ENCODE results near the gene MYH7.

Gene MYH7

DNA sequence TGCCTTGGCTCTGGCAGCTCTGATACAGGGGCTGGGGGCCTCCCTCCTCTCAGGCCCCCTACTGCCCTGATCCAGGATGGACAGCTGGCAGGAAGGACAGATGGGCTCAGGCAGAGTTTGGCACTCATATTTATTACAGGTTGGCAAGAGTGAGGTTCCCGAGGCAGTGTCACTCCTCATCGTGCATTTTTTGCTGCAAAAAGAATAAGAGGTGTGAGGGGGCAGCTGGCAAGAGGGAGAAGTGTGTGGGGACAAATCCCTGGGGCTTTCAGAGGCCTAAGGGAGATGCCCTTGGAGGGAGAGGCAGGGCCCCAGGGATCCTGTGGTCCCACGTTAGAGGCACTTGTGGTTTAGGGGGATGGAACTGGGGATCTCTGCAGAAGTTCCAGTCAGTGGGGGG lies 53.6 kb downstream of the MYH7 start:
- H3K9me3 Mint-ChIP-seq, result no peaks in the 10 kb centered on the region
- H3K27ac Mint-ChIP-seq, result peak overlapping the region in 1 of 2 donors; percentile 68
- no peaks in the 10 kb centered on the region for H3K4me1 Mint-ChIP-seq
- DNase-seq (no peak), ATAC-seq (no peak)
- no peak overlapping the region for H3K4me3 Mint-ChIP-seq
- peaks cover 34% of the 10 kb centered on the region for H3K27me3 Mint-ChIP-seq

DNA sequence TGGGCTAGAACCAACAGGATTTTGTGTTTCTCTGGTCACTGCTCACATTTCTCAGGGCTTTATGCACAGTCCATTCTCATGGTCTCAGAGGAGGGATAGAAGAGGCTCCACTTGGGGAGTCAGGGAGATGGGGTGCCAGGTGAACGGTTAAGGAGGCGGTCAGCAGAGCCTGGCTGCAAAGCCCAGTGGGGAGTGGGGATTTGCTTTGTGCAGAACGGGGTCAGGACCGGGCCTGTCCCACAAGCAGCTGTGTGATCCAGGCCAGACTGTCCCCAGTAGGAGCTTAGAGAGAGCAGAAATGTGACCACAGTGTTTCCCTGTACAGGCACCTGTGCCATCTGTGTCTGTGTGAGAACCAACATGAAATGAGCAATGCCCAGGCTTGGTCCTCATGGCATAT lies 54.5 kb downstream of the MYH7 start:
- DNase-seq (no peak), ATAC-seq (no peak)
- Mint-ChIP-seq H3K9me3 (no peaks in the 10 kb centered on the region), H3K27ac (no peak overlapping the region), H3K4me1 (no peaks in the 10 kb centered on the region), H3K27me3 (peaks cover 34% of the 10 kb centered on the region), H3K4me3 (no peak overlapping the region)

DNA sequence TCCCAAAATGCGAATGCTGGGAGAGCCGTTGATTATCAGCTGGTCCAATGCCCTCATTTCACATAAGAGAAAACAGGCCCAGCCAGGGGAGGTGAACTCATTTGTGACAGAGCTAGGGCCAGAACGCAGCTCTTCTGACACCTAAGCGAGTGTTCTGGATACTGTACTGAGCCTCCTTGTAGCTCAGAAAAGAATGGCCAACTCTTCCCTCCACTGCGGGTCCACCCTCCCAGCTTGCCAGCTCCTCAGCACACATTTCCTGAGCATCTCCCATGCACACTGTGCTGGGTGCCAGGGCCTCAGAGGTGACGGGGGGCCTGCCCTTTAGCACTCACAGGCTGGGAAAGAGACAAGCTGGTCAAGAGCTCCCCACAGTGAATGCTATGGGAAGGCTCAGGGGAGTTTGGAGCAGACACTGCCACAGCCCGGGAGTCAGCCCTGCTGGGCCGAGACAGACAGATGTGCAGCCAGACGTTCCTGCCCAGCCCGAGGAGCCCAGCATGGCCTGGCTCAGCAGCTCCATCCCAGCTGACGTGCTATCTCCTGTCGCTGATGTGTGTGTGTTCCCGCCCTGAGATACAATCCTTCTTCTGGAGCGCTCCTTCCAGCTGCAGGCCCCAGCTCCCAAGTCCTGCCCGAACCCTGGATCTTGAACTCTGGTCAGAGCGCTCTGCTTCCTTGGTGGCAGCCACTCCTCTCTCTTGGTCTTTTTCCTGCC lies 55.1 kb downstream of the MYH7 start:
- no peak overlapping the region for H3K4me3 Mint-ChIP-seq
- peaks cover 34% of the 10 kb centered on the region for H3K27me3 Mint-ChIP-seq
- H3K4me1 Mint-ChIP-seq, result no peaks in the 10 kb centered on the region
- peak; percentile 29 for ATAC-seq
- H3K27ac Mint-ChIP-seq, result no peak overlapping the region
- DNase-seq, result no peak
- H3K9me3 Mint-ChIP-seq, result no peaks in the 10 kb centered on the region

DNA sequence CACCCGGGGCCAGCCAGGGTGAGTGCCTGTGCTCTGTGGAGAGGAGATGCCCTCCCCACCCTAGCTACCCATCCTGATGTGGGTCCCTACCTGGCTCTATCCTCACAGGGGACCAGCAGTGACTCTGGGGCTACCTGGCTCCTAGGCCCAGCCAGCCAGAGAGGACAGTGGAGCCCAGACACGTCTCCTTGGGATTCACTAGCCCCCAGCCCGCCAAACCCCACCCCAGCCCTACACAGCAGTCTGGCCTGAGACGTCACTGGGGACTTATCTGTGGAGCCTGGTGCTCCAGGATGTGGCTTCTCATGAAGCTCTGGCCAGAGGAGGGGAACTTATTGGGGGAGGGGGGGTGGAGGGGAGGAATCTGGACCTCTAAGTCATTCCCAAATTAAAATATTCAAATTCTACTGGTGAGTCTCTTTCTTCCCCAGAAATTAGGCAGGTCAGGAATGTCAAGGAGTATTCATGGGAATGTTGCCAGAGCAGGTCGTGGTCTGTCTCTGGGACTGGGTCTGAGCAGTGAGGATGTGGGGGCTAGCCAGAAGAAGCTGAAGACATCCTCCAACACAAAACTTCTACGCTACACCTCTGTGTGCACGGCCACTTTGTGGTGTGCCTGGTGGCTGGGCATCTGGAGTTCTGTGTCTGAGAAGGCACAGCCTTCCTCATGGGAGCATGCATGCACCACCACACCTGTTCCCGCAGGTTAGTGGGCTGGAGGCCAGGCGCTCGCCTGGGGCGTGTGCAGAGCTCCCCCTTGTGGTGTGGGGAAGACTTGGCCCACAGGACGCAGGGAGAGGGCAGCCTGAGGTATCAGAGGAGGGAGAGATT lies 55.9 kb downstream of the MYH7 start:
- peaks cover 34% of the 10 kb centered on the region for H3K27me3 Mint-ChIP-seq

DNA sequence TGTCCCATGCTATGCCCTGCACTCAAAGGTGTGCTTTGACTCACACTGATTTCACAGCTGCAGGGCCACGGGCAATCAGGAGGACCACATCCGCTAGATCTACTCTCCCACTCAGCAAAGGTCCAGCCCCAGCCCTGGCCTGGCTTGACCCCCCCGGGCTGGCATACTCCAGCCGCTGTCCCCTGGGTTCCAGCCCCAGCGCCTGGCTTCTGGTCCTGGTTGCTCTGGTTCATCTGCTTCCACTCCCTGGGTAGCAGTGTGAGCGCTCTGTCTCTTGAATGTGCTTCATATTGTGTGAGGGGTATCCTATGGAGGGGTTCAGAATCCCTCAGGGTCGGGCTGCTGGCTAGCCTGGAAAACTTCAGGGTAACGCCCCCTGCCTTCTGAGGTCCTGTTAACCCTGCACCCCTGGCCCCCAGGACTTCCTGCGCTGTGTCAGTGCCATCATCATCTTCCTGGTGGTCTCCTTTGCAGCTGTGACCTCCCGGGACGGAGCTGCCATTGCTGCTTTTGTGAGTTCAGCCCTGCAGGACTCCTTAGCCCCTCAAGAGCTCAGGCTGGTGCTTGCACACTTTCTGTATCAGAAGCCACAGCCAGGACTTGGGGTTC lies 56.7 kb downstream of the MYH7 start:
- ATAC-seq, result no peak

More for the DNA sequence above, 55.9 kb downstream of the MYH7 start:
- H3K4me3 Mint-ChIP-seq, result no peak overlapping the region
- H3K9me3 Mint-ChIP-seq, result no peaks in the 10 kb centered on the region
- DNase-seq, result peak; percentile 59 to 63
- peak overlapping the region in 1 of 2 donors; percentile 46 for H3K27ac Mint-ChIP-seq
- H3K4me1 Mint-ChIP-seq, result no peaks in the 10 kb centered on the region
- peak; percentile 80 for ATAC-seq

DNA sequence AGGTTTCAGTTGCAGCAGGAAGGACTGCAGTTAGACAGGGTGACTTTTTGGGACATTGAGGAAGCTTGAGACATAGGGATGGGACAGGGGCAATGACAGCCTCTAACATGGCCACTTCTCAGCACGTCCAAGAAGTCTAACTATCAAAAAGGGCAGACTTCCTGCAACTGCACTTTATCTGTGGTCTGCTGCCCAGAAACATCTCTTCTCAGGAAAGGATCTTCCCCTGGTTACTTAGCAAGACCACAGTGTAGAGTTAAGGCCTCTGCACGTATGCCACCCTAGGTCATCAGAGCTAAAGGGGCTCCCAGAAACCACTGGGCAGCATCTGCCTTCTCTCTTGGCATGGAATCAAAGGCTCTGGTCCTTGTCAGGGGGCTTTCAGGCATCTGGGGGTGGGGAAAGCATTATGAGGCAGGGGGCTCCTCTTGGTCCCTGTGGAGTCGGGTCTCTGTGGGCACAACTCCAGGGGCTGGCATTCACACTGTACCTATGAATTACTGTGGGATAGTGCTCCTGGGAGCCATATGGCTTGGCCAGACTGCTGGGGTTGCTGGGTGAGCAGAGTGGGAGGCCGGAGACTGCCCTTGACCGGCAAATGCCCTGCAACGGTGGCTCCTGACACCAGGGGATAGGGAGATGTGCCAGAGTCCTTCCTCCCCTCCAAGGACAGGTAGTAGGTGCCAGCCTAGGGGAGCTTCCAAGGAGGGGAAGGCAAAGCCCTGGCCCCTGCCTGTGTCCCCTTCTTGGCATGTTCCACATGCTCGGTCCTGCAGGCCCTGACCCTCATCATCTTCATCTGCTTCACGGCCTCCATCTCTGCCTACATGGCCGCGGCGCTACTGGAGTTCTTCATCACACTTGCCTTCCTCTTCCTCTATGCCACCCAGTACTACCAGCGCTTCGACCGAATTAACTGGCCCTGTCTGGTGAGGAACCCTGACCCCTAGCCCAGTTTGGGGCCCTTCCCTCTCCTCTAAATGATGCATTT lies 57.6 kb downstream of the MYH7 start:
- no peak for DNase-seq
- Mint-ChIP-seq H3K27ac (no peak overlapping the region), H3K9me3 (no peaks in the 10 kb centered on the region), H3K4me3 (no peak overlapping the region), H3K27me3 (peaks cover 33% of the 10 kb centered on the region), H3K4me1 (no peaks in the 10 kb centered on the region)
- no peak for ATAC-seq

More for the DNA sequence above, 56.7 kb downstream of the MYH7 start:
- no peaks in the 10 kb centered on the region for H3K9me3 Mint-ChIP-seq
- no peak for DNase-seq
- H3K27me3 Mint-ChIP-seq, result peaks cover 34% of the 10 kb centered on the region
- no peaks in the 10 kb centered on the region for H3K4me1 Mint-ChIP-seq
- H3K27ac Mint-ChIP-seq, result no peak overlapping the region
- H3K4me3 Mint-ChIP-seq, result no peak overlapping the region

DNA sequence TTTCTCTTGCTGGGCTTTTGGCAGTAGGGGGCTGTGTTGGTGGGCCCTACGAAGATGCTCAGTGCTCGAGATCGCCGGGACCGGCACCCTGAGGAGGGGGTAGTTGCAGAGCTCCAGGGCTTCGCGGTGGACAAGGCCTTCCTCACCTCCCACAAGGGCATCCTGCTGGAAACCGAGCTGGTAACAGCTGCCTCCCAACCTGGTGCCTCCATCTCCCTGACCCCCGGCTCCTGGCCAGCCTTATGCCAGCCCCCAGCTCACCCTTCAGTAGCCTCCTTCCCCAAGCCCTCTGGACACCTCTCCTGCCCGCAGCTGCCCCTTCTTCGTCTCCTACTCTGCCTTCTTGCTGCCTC lies 58.3 kb downstream of the MYH7 start:
- no peaks in the 10 kb centered on the region for H3K4me1 Mint-ChIP-seq
- H3K27ac Mint-ChIP-seq, result no peak overlapping the region
- no peaks in the 10 kb centered on the region for H3K9me3 Mint-ChIP-seq
- ATAC-seq (no peak), DNase-seq (no peak)
- peaks cover 26% of the 10 kb centered on the region for H3K27me3 Mint-ChIP-seq
- H3K4me3 Mint-ChIP-seq, result no peak overlapping the region

DNA sequence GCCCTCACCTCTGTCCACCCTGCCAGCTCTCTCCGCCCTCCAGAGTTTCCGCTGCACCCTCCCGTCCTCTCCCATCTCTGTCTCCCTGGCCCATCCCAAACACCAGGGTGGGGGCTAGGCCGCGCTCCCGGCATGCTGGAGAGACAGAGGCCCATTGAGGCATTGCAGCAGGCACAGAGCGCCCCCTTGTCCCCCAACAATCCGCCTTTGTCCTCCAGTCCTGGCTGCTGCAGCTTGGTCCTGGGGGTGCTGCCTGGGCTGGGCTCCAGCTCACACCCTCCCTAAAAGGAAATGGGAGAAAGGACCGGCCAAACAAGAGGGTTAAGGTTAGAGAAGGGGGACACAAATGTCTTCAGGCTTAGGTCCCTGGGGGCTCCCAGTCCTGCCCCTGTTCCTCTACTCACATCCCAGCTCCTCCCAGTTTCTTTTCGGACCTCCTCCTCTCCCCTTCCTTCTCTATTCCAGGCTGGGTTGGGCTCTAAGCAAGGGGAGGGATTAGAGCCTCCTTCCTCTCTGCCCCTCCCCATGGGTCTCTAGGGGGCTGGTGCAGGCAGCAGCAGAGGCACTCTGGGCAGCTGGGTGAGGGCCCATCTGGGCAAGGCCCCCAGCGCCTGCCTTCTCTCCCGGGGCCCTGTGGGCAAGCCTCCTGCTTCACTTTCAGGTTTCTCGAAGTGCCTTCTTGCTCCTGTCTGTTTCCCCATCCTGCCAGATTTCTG lies 58.8 kb downstream of the MYH7 start, which contains the start of gene CMTM5:
CMTM5 (plus strand) TSS at position 565 of the 716 bp plus-strand sequence. CDS start 206 bp downstream, outside the sequence.
- no peak within 1 kb of the TSS for H3K4me3 Mint-ChIP-seq
- ATAC-seq, result no peak
- H3K9me3 Mint-ChIP-seq, result no peaks in the 10 kb centered on the region
- no peaks in the 10 kb centered on the region for H3K4me1 Mint-ChIP-seq
- no peak for DNase-seq
- peaks cover 20% of the 10 kb centered on the region for H3K27me3 Mint-ChIP-seq
- no peak within 1 kb of the TSS for H3K27ac Mint-ChIP-seq

DNA sequence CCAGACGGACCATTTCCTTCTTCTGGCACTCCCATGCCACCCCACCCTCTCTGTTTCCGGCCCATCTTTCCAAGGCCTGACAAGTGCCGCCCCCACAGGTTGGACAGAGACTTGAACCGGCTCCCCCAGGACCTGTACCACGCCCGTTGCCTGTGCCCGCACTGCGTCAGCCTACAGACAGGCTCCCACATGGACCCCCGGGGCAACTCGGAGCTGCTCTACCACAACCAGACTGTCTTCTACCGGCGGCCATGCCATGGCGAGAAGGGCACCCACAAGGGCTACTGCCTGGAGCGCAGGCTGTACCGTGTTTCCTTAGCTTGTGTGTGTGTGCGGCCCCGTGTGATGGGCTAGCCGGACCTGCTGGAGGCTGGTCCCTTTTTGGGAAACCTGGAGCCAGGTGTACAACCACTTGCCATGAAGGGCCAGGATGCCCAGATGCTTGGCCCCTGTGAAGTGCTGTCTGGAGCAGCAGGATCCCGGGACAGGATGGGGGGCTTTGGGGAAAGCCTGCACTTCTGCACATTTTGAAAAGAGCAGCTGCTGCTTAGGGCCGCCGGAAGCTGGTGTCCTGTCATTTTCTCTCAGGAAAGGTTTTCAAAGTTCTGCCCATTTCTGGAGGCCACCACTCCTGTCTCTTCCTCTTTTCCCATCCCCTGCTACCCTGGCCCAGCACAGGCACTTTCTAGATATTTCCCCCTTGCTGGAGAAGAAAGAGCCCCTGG lies 59.8 kb downstream of the MYH7 start:
- Mint-ChIP-seq H3K4me3 (no peak overlapping the region), H3K4me1 (no peaks in the 10 kb centered on the region), H3K27me3 (peaks cover 19% of the 10 kb centered on the region), H3K9me3 (no peaks in the 10 kb centered on the region), H3K27ac (no peak overlapping the region)
- no peak for ATAC-seq
- DNase-seq, result no peak

DNA sequence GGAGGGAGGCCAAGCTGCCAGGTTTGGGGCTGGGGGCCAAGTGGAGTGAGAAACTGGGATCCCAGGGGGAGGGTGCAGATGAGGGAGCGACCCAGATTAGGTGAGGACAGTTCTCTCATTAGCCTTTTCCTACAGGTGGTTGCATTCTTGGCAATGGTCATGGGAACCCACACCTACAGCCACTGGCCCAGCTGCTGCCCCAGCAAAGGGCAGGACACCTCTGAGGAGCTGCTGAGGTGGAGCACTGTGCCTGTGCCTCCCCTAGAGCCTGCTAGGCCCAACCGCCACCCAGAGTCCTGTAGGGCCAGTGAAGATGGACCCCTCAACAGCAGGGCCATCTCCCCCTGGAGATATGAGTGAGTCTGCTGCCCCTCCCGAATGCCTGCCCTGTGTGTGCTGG lies 62.4 kb downstream of the MYH7 start:
- Mint-ChIP-seq H3K4me3 (no peak overlapping the region), H3K27me3 (peaks cover 13% of the 10 kb centered on the region), H3K4me1 (no peaks in the 10 kb centered on the region), H3K9me3 (no peaks in the 10 kb centered on the region), H3K27ac (no peak overlapping the region)
- DNase-seq (no peak), ATAC-seq (no peak)

DNA sequence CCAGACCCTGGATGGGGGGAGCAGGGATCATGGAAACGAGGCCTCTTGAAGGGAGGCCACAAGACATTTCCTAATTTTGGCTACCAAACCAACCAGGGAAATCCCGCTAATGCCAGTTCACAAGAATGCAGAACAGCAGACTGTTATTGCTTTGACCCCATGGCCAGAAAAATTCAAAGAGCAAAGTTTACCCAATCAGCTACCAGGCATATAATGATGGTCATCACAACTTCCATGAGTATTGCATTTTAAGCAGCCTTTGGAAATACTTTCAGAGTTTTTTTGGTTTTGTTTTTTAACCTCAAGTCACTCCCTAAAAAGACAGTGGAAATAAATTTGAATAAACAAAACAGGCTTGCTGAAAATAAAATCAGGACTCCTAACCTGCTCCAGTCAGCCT lies 63.0 kb downstream of the MYH7 start, which contains the start of gene IL25:
IL25 (plus strand) TSS at position 301 of the 400 bp plus-strand sequence.
- H3K4me1 Mint-ChIP-seq, result no peaks in the 10 kb centered on the region
- H3K9me3 Mint-ChIP-seq, result no peaks in the 10 kb centered on the region
- no peak within 1 kb of the TSS for H3K4me3 Mint-ChIP-seq
- DNase-seq, result no peak
- peak within 1 kb of the TSS in 1 of 2 donors; percentile 47 for H3K27ac Mint-ChIP-seq
- H3K27me3 Mint-ChIP-seq, result peaks cover 17% of the 10 kb centered on the region
- no peak for ATAC-seq

DNA sequence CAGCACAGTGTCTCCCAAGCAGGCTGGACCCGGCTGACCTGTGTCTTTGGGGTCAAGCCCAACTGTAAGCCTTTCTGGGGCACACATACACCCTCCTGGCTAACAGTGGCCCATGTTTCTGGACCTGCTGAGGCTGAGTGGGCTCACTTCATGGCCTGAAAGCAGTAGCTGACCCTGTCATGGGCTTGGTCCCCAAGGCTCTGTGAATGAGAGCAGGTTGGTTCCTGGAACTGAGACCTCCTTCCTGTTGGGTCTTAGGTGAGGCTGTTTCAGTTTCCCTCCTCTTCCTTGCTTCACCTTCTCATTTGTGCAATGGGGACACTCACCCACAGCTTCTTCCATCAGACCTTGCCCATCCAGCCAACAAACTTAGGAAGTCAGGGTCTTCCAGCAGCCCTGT lies 63.6 kb downstream of the MYH7 start:
- Mint-ChIP-seq H3K9me3 (no peaks in the 10 kb centered on the region), H3K27me3 (peaks cover 17% of the 10 kb centered on the region), H3K27ac (peak overlapping the region in 1 of 2 donors; percentile 47), H3K4me3 (no peak overlapping the region), H3K4me1 (no peaks in the 10 kb centered on the region)
- ATAC-seq, result no peak
- DNase-seq, result no peak

DNA sequence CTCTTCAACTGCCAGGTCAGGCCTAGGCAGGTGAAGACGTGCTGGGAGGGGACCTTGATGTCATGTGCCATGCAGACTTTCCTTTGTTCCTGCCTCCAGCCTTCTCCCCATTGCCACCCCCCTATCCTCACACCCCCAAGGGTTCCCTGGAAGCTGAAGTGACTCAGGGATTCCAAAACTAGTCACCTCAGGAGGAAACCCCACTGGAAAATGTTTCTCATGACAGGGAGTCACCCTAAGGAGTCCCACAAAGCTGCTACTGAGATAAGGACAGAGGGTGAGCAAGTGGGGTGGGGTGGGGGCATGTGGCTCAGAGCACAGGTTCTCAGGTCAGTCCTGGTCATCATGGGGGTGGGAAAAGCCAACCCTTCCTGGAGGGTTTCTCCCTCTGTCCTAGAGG lies 65.2 kb downstream of the MYH7 start:
- ATAC-seq, result no peak
- Mint-ChIP-seq H3K27ac (no peak overlapping the region), H3K27me3 (peaks cover 26% of the 10 kb centered on the region), H3K9me3 (no peaks in the 10 kb centered on the region), H3K4me3 (no peak overlapping the region), H3K4me1 (no peaks in the 10 kb centered on the region)
- DNase-seq, result no peak

DNA sequence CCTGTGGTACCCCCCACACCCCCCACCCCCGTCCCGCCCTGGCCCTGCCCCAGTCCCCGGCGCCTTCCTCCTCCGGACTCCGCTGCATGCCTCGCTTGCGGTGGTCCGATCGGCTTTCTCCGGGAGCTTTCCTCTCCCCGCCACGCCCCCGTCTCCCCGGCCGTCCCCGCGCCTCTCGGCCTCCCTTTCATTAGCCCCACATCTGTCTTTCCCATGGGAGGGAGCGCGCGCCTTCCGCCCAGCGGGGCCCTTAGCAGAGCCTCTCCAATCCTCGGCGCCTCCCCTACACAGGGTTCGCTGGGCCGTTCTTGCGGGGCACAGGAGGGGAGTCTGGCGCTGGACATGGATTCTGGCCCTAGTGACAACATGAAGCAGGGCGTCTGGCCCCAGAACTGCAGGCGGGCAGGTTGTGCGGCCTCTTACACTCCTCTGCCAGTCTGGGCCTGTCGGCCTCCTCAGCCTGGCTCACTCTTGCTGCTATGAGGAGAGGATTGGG lies 69.0 kb downstream of the MYH7 start:
- H3K27me3 Mint-ChIP-seq, result peaks cover 50% of the 10 kb centered on the region
- no peak for DNase-seq
- H3K9me3 Mint-ChIP-seq, result no peaks in the 10 kb centered on the region
- H3K4me3 Mint-ChIP-seq, result no peak overlapping the region
- peak; percentile 27 for ATAC-seq
- H3K4me1 Mint-ChIP-seq, result peaks cover 6% of the 10 kb centered on the region
- H3K27ac Mint-ChIP-seq, result no peak overlapping the region
